Measurements from ENCODE around the gene MECP2.
A peak's percentile ranks its signal among the peaks of the same experiment; 100 is the strongest.
"Not testable (repeated sequence)": the region's sequence is repeated elsewhere in the genome, so short reads cannot be mapped to it uniquely, and the experiment has no call there.

The MECP2 gene

GRCh38 chrX:154000051-154000450 is 97.5 kb downstream of the MECP2 start:
- no peak overlapping the region for H3K4me3 ChIP-seq (ENCODE audit: low read length)
- DNase-seq (ENCODE audit: low read depth): peak; percentile 72
- no peak for TF ChIP-seq CTCF (IDR thresholded peaks at IDR 0.05; ENCODE audit: insufficient read depth, low read depth, low read length, missing control alignments)

GRCh38 chrX:153999359-154000037 is 98.0 kb downstream of the MECP2 start:
- peak; percentile 45 for DNase-seq (ENCODE audit: low read depth)
- TF ChIP-seq CTCF (IDR thresholded peaks at IDR 0.05; ENCODE audit: insufficient read depth, low read depth, low read length, missing control alignments): no peak
- H3K4me3 ChIP-seq (ENCODE audit: low read length): no peak overlapping the region

GRCh38 chrX:153995504-153995903 is 102.0 kb downstream of the MECP2 start:
- no peak overlapping the region for H3K4me3 ChIP-seq (ENCODE audit: low read length)
- no peak for TF ChIP-seq CTCF (IDR thresholded peaks at IDR 0.05; ENCODE audit: insufficient read depth, low read depth, low read length, missing control alignments)
- no peak for DNase-seq (ENCODE audit: low read depth)

- not testable (repeated sequence) for H3K4me3 ChIP-seq (ENCODE audit: low read length); DNase-seq (ENCODE audit: low read depth)
These were observed 103.1 kb downstream of the MECP2 start for GRCh38 chrX:153994398-153994797.

GRCh38 chrX:153993978-153994377 is 103.5 kb downstream of the MECP2 start:
- H3K4me3 ChIP-seq (ENCODE audit: low read length): no peak overlapping the region
- no peak for DNase-seq (ENCODE audit: low read depth)
- TF ChIP-seq CTCF (IDR thresholded peaks at IDR 0.05; ENCODE audit: insufficient read depth, low read depth, low read length, missing control alignments): no peak

GRCh38 chrX:153993079-153993478 is 104.4 kb downstream of the MECP2 start:
- no peak for DNase-seq (ENCODE audit: low read depth)
- TF ChIP-seq CTCF (IDR thresholded peaks at IDR 0.05; ENCODE audit: insufficient read depth, low read depth, low read length, missing control alignments): no peak
- no peak overlapping the region for H3K4me3 ChIP-seq (ENCODE audit: low read length)

GRCh38 chrX:153992180-153992579 is 105.3 kb downstream of the MECP2 start:
- TF ChIP-seq CTCF (IDR thresholded peaks at IDR 0.05; ENCODE audit: insufficient read depth, low read depth, low read length, missing control alignments): no peak
- no peak for DNase-seq (ENCODE audit: low read depth)
- H3K4me3 ChIP-seq (ENCODE audit: low read length): no peak overlapping the region

All from epithelial cell of esophagus (primary cell).